GM12891 (cell line): ENCODE data around the gene DESI1.

ENCODE experiments used
- POLR2A ChIP-seq: IDR thresholded peaks from 2 replicates; pipeline ENCODE4 v1.6.1; 2011; ENCODE audit warnings: low read depth, low read length, control low read depth
- POU2F2 ChIP-seq: IDR thresholded peaks from 2 replicates; pipeline ENCODE4 v1.6.1; 2011; ENCODE audit warnings: low read depth, mild to moderate bottlenecking, control low read depth, low read length, moderate library complexity
- TAF1 ChIP-seq: IDR thresholded peaks from 2 replicates; pipeline ENCODE4 v1.6.1; 2011; ENCODE audit warnings: low read depth, low read length, control low read depth

- no peak for TF ChIP-seq POU2F2
- no peak for TF ChIP-seq TAF1
- no peak for TF ChIP-seq POLR2A
These were observed 26.9 kb upstream of the DESI1 start for GRCh38 chr22:41647771-41648170.
